ENCODE results near the gene AHRR. TPM values are rescaled to one million over a fixed set of nuclear protein-coding genes. Genes with fewer than 3 reads are reported as not detected.

AHRR gene
- total RNA-seq, 1 donor from 2014 or later = 4.5 TPM

DNA sequence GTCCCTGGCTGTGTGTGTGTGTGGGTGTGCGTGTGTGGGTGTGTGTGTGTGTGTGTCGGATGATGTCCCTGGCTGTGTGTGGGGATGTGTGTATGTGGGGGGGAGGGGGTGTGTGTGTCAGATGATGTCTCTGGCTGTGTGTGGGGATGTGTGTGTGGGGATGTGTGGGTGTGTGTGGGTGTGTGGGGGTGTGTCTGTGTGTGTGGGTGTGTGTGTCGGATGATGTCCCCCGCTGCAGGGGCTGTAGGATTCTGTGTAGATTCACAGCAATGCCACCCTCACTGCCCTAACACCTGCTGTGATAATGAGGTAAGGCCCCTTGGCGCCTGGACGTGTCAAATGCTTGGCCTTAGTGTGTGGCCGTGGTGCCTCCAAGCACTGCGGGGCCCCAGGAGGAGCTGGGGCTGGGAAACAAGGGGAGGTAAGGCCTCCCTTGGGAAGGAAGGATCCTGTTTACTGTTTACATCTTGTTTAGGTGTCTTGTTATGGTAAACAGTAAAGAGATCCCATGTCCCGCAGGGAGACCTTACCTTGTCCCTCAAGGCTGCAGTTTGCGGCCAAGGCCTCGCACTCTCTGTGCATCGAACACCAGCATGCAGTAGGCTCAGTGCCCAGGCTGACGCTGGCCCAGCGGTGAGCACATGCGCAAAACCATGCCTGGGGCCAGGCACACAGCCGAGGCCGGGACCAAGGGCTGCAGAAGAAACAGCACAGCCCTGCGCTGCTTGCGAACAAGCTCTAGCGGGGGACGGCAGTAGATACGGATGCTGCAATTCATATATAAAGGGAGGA lies 24.1 kb downstream of the AHRR start:
- DNase-seq (ENCODE audit: low read depth in 2 of 2) = no peak

DNA sequence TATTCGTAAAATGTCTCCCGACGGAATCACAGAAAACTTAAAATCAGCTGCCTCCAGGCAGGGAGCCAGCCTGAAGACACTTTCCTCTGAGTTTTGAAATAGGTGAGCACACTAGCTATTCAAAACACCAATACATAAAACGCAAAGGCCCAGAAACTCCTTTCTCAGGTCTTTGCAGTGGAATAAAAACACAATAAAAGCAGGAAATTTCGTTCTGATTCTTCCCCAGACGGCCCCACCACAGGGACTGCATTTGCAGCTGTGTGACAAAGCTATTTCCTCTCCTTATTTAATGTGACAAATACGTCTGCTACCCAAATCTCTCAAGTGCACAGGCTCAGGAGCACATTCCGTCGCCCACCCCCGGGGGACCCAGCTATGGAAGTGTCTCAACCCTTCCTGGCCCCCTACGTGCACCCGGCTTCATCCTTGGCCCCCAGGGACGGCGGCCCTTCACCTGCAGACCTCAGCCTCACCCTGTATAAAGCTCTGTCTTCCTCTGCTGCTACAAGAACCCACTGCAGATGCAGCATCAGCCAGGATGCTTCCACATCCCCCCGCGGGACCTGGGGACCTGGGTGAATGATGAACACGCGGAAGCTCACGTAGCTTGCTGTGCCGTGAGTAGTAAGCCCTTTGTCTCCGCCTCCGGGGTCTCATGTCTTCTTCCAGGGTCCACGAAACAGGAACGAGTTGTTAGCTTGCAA lies 24.9 kb downstream of the AHRR start:
- no peak for DNase-seq (ENCODE audit: low read depth in 2 of 2)

DNA sequence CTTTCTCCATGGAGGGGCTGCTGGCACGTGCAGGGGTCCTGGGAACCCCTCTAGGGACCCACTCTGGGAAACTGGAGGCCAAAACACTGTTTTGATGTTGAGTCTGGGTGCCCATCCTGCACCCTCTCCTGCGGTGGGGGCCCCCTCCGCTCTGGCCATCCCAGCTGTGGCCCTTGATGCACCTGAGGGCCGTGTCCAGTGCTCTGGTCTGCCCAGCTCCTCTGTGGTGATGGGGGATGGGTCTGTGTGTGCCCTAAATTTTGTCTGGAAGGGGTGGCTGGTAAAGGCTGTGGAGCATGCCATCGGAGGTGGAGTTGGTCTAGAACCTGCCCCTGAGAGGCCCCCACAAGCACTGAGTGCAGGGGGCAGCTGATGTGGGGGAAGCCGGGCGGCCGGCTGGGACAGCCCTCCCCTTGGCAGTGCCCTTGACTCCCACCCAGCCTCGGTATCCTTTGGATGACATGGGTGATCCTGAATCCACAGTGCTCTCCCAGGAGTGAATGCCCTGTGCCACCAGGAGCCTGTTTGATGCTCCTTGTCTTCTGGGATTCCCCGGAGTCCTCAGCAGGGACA lies 26.3 kb downstream of the AHRR start:
- no peak for DNase-seq (ENCODE audit: low read depth in 2 of 2)

DNA sequence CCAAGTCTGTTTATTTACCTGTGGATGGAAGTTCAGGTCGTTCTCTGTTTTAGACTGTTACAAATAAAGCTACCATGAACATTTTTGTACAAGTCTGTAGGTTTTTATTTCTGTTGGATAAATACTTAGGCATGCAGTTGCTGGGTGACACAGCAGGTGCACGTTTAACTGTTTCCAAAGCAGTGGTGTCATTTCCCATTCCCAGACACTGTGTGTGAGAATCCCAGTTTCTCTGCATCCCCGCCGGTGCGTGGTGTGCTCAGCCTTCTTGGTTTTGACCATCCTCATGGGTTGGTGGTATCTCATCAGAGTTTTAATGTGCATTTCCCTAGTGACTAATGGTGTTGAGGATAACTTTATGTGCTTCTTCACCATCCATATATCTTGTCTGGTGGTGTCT lies 27.2 kb downstream of the AHRR start:
- DNase-seq (ENCODE audit: low read depth in 2 of 2) = peak; percentile 12 to 20

DNA sequence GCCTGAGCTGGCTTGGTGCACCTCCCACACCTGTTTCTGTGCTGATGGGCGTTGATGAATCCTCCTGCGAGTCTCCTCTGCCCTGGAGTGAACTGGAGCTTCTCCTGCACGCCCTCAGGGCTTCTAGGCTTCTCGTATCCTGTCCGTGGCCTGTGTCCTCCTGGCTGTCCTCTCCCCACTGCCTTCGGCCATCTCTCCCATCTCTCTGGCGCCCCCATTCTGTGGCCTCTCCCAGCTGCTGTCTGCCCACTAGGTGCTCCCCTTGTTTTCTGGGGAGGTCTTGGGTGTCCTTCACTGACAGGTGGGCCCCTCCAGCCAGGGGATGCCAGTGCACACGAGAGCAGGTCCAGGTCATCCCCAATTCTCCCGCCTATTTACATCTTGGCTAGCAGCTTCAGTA lies 28.8 kb downstream of the AHRR start:
- DNase-seq (ENCODE audit: low read depth in 2 of 2) = peak in 1 of 2 donors; percentile 19

DNA sequence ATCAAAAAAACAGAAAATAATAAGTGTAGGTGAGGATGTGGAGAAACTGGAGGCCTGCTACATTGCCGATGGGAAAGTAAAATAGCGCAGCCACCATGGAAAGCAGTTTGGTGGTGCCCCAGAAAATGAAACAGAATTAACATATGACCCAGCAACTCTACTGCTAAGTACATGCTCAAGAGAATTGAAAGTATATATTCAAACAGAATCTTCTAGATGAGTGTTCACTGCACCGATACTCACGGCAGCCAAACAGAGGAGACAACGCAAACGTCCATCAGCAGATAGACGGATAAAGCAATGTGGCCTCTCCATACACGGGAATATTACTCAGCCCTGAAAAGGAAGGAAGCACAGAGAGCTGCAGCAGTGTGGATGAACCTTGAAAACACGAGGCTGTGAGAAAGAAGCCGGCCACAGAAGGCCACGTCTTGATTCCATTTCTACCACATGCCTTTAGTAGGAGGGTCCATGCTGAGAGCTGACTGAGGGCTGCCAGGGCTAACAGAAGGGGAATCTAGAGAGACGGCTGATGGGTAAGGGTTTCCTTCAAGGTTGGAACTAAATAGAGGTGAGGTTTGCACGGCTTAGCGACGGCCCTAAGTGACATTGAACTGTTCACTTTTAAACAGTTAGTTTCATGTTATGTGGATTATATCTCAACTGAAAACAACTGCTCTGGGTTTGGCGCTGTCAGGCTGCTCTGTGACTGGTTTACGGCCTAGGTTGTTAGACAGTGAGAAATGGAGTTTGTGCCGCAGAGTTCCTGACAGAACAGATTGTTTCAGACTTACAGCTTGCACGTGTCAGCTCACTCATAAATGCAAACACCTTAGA lies 29.8 kb downstream of the AHRR start:
- DNase-seq (ENCODE audit: low read depth in 2 of 2) = no peak

DNA sequence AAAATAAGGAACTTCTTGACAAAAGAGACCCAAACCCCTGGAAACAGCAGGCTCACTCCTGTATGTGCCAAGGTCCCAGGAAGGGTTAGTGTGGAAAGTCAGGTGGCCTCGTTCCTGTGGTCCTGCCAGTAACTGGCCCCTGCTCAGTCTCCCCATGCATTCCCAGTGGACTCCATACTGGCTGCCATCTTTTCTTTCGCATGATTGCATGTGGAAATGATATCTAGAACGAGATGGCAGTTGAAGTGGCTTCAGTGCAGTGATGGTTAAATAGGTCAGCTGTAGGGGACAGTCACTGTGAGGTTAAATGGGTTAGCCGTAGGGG lies 30.4 kb downstream of the AHRR start:
- DNase-seq (ENCODE audit: low read depth in 2 of 2) = no peak

DNA sequence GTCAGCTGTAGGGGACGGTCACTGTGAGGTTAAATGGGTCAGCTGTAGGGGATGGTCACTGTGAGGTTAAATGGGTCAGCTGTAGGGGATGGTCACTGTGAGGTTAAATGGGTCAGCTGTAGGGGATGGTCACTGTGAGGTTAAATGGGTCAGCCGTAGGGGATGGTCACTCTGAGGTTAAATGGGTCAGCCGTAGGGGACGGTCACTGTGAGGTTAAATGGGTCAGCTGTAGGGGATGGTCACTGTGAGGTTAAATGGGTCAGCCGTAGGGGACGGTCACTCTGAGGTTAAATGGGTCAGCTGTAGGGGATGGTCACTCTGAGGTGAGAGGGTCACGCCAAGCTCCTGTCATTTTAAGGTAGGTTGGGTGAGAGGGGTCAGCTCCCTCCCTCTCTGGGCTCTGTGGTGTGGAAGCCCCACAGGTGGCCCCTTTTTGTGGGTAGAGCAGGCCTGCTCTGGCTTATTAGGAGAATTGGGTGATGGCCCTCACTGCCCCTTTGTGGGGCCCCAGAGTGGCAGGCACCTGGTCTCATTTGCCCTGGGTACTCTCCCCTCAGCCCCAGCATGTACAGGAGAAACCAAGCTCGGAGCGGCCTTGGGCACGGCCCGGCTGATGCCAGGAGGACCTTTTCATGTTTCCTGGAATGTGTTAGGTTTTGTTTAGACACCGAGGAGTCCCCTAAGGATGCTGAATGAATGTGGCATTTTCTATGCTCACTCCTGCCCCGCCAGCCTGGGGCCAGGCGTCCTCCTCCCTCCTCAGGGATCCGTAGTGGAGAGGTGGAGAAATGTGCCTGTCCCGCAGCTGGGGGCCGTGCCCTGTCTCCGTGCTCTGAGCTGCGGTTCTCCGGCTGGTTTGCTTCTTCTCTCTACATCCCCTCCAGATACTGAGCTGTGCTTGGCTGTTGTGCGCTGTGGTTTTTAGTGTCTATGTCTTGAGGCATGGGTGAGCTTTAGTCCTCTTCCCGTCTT lies 31.4 kb downstream of the AHRR start:
- no peak for DNase-seq (ENCODE audit: low read depth in 2 of 2)

DNA sequence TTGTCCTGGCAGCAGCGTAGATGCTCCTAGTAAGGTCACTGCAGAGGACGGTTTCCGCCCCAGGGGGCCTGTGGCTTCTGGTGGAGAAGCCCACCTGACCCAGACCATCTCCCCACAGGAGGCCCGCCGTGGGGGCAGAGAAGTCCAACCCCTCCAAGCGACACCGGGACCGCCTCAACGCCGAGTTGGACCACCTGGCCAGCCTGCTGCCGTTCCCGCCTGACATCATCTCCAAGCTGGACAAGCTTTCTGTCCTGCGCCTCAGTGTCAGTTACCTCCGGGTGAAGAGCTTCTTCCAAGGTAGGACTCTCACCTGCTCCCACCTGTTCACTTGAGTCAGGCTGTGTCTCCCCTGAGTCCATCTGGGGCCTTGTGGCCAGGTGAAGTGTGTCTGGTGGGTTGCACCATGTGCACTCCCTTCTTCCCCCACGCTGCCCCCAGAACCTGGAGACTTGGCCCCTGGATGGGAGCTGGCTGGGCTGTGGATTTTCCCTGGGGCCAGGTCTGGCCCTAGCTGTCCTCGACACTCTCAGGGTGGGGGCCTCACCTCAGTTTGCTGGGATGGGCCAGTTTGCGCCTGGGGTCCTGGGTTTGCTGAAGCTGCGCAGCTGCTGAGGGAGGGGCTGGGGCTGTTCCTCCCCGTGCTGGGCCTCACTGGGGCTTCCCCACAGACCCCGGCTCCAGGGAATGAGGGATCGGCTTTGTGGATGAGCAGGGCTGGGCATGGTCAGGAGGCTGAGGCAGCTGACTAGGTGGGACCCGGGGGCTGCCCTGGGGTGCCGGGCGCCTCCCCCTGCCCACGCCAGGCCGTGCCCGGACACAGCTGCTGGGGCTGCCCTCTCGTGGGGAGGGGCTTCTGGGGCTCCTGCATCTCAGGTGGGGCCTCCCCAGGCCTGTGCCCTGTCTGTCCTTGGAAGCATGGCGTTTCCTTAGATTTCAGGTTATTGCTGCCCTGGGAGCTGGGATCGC lies 32.4 kb downstream of the AHRR start:
- no peak for DNase-seq (ENCODE audit: low read depth in 2 of 2)

DNA sequence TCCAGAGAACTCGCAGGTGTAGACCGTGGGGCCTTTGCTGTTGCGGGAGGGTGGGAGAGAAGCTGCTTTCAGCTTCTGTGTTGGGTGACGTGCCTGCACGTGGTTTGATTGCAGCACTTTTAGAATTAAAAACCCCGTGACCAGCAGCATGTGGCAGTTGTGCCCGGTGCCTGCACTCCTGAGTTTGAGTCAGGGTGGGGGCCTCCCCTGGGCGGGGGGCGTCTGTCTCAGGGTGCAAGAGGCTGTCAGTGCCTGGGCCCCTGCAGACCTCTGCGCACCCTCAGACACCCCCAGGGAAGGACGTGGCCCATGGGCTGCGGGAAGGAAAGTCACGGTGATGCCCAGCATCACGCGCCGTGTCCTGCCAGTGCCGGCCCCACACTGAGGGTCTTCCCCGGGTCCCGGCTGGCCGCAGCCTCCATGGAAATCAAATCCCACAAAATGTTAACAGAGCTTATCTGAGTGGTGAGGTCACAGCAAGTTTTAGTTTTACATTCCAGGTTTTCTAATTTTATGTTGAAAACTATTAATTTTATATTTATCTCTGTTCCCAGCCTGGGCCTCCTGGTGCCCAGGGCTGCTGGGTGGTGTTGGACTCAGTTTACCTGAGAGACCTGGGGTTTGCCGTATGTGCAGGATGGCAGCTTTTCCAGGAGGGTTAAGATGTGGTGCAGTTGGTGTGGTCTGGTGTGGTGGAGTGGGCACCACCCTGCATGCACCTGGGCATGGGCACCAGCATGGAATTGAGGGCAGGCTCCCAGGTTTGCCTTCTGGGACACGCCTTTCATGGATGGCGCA lies 33.3 kb downstream of the AHRR start:
- DNase-seq (ENCODE audit: low read depth in 2 of 2) = no peak

DNA sequence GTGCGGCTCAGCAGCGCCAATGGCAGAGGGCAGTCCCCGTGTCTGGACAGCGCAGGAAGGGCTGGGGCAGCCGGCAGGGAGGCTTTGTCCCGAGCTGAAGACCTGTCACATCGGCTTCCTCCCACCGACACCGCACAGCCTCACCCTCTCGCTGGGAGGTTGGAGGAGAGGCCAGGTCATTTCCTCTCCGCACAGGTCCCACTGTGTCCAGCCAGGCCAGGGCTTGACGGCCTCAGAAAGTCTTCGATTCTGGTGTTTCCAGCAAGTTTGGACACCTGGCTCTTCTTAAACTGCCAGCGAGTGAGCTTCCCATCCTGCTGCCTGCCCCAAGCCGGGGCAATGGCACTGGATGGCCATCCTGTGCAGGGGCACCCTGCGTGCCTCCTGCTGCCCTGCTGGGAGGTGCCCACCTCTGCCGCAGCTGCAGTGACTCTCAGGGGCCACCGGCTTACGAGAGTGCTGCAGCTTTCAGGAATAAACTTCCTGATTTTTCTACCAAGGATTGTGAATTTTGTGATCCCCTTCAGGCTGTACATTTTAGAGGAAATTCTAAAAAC lies 33.9 kb downstream of the AHRR start:
- no peak for DNase-seq (ENCODE audit: low read depth in 2 of 2)

DNA sequence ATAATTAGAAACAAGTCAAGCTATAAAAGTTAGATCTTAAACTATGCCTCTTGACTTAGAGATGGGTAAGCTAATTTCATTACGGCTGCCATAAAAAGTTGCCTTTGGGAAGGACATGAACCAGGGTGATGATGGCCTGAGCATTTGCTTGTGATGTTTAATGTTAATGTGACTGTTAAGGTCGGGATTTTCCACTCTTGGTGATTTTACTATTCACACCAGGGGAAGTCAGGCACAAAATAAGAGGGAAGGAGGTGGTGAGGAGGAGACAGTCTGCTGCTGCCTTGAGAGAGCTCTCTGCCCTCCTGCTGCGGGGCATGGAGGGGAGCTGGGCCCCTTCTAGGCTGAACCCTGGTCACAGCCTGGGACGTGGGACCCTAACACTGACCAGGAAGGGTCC lies 34.4 kb downstream of the AHRR start:
- no peak for DNase-seq (ENCODE audit: low read depth in 2 of 2)

DNA sequence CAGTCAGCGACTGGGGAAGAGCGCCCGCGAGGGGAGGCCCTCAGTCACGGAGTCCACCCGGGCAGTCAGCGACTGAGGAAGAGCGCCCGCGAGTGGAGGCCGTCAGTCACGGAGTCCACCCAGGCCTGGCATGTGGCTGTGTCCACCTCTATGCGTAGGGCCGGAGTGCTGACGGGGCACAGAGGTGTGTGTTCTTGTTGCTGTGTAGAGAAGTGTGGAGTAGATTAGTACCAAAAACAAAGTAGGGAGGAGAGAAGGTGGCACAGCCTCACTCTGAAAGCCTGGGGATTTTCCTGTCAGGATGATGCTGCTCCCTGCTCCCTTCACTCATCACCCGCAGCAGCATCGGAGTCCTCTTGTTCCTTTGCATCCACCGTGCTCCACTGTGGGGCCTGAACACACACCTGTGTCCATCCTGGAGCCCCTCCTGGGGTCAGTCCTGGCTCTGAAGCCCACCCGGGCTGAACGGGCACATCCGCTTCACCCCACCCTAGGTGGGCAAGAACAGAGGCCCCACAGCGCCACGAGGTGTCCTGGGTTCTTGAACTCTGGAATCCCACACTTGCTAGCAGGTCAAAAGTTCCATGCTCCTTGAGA lies 37.9 kb downstream of the AHRR start:
- no peak for DNase-seq (ENCODE audit: low read depth in 2 of 2)

DNA sequence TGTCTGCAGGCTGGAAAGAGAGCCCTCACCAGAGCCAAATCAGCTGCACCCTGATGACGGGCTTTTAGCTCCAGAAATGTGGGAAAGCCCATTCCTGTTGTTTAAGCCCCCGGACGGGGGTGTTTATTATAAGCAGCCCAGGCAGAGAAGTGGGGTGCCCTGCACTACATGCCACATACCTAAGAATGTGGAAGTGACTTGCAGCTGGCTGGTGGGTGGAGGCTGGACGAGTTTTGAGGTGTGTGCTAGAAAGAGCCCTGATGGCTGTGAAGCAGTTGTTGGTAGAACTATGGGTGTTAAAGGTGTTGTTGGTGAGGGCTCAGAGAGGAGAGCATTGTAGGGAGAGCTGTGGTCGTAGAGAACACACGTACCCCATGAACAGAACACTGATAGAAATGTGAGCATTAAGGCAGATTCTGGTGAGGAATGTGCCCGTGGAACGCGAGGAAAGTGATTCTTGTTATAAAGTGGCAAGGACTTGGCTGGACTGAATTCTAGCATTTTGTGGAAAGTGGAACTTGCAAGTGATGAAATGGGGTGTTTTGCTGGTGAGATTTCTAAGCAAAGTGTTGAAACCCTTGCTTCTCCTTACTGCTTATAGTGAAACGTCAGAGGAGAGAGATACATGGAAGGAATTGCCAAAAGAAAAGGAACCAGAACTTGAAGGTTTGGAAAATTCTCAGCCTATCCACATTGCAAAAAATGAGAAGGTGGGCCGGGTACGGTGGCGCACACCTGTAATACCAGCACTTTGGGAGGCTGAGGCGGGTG lies 38.9 kb downstream of the AHRR start:
- DNase-seq (ENCODE audit: low read depth in 2 of 2) = no peak

DNA sequence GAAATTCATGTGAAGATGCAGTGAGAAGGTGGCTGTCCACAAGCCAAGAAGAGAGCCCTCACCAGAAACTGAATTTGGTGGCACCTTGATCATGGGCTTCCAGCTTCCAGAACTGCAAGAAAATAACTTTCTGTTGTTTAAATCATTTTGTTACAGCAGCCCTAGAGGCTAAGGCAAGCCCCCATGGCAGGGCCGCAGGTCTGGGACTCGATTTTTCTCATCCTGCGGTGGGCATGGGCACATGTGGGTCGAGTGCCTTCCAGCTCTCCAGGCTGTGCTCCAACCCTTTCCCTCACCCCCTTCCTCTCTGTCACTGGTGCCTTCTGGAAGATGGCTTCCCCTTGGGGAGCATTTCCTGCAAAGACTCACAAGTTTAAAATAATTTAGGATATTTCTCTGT lies 40.7 kb downstream of the AHRR start:
- DNase-seq (ENCODE audit: low read depth in 2 of 2) = no peak

DNA sequence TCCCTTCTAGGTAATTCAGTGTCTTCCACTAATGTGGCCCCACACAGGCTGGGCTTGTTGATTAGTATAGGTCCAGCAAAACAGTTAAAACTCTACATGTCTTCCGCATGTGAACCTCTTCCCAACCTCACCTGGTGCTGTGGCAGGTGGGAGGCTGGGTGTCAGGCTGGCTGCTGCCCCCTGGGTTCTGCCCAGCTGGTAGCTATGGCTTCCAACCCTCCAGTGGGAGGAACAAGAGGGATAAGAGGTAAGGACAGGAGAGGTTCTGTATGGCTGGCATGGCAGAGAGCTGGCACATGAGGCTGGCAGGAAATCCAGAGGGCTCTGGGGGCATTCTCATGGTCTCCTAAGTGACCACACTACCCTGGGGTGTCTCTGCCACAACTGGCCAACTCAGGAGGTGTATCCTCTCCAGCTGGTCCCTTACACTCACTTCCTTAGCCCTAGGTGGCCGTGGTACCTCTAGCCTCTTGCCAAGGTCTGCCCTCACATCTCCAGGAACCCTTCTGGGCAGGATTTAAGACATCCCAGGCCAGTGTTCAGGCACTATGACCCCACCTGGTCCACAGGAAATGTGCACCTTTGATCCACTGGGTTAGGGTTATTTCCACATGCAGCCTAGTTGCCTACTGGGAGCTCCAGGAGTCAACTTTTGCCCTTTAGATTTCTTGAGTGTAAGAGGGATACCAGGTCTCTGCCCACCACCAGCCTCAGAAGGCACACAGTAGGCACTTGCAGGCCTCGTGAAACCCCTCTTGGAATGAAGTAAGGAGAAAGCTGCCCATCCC lies 41.7 kb downstream of the AHRR start:
- no peak for DNase-seq (ENCODE audit: low read depth in 2 of 2)

DNA sequence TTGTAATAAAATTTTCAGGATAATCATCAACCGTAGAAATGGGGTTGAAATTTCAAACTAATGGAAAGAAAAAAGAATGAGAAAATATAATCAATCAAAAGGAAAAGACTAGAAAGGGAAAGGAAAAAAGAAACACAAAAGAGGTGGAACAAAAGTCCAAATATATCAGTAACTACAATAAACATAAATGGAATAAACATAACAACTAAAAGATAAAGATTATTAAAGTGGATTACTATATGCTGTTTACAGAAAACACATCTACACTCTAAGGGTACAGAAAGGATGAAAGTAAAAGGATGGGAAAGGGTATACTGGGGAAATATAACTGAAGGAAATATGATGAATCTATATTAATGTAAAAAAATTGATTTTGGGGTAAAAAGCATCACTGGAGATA lies 43.0 kb downstream of the AHRR start:
- DNase-seq (ENCODE audit: low read depth in 2 of 2) = no peak
